ENCODE measurements around the gene CRYM.

DNA sequence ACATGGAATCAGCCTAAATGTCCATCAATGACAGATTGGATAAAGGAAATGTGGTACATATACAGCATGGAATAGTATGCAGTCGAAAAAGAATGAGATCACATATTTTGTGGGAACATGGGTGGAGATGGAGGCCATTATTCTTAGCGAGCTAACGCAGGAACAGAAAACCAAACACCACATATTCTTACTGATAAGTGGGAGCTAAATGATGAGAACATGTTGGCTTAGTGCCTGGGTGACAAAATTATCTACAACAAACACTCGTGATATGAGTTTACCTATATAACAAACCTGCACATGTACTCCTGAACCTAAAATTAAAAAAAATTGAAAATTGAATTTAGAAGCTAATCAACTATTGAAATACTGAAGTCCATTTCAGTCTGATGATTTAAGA, 38.4 kb downstream of the CRYM start:
- TF ChIP-seq YY1 (IDR thresholded peaks at IDR 0.05; ENCODE audit: low read depth, low read length) (no peak), MYB (IDR thresholded peaks at IDR 0.05; ENCODE audit: borderline replicate concordance, low read depth, low read length) (no peak), FOS (IDR thresholded peaks at IDR 0.05; ENCODE audit: borderline replicate concordance, extremely low read depth, insufficient read length) (no peak), EP300 (IDR thresholded peaks at IDR 0.05; ENCODE audit: borderline replicate concordance in 1 of 2, control insufficient read depth in 1 of 2, low read depth in 2 of 2, low read length in 2 of 2) (no peak), POLR2A (IDR thresholded peaks at IDR 0.05; ENCODE audit: low read depth, low read length) (no peak)
- TF ChIP-seq, protein P1, sequence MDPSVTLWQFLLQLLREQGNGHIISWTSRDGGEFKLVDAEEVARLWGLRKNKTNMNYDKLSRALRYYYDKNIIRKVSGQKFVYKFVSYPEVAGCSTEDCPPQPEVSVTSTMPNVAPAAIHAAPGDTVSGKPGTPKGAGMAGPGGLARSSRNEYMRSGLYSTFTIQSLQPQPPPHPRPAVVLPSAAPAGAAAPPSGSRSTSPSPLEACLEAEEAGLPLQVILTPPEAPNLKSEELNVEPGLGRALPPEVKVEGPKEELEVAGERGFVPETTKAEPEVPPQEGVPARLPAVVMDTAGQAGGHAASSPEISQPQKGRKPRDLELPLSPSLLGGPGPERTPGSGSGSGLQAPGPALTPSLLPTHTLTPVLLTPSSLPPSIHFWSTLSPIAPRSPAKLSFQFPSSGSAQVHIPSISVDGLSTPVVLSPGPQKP (IDR thresholded peaks at IDR 0.05; ENCODE audit: low read depth, low read length), result no peak
- TF ChIP-seq, protein P2, sequence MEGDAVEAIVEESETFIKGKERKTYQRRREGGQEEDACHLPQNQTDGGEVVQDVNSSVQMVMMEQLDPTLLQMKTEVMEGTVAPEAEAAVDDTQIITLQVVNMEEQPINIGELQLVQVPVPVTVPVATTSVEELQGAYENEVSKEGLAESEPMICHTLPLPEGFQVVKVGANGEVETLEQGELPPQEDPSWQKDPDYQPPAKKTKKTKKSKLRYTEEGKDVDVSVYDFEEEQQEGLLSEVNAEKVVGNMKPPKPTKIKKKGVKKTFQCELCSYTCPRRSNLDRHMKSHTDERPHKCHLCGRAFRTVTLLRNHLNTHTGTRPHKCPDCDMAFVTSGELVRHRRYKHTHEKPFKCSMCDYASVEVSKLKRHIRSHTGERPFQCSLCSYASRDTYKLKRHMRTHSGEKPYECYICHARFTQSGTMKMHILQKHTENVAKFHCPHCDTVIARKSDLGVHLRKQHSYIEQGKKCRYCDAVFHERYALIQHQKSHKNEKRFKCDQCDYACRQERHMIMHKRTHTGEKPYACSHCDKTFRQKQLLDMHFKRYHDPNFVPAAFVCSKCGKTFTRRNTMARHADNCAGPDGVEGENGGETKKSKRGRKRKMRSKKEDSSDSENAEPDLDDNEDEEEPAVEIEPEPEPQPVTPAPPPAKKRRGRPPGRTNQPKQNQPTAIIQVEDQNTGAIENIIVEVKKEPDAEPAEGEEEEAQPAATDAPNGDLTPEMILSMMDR (IDR thresholded peaks at IDR 0.05 in 2 of 3, conservative IDR thresholded peaks at IDR 0.05 in 1 of 3; ENCODE audit: control insufficient read depth in 2 of 3, extremely low read depth in 1 of 3, insufficient read depth in 1 of 3, low read depth in 3 of 3, low read length in 3 of 3), result no peak
- TF ChIP-seq, protein P3, sequence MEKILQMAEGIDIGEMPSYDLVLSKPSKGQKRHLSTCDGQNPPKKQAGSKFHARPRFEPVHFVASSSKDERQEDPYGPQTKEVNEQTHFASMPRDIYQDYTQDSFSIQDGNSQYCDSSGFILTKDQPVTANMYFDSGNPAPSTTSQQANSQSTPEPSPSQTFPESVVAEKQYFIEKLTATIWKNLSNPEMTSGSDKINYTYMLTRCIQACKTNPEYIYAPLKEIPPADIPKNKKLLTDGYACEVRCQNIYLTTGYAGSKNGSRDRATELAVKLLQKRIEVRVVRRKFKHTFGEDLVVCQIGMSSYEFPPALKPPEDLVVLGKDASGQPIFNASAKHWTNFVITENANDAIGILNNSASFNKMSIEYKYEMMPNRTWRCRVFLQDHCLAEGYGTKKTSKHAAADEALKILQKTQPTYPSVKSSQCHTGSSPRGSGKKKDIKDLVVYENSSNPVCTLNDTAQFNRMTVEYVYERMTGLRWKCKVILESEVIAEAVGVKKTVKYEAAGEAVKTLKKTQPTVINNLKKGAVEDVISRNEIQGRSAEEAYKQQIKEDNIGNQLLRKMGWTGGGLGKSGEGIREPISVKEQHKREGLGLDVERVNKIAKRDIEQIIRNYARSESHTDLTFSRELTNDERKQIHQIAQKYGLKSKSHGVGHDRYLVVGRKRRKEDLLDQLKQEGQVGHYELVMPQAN (conservative IDR thresholded peaks at IDR 0.05), result no peak
- TF ChIP-seq, protein P4, sequence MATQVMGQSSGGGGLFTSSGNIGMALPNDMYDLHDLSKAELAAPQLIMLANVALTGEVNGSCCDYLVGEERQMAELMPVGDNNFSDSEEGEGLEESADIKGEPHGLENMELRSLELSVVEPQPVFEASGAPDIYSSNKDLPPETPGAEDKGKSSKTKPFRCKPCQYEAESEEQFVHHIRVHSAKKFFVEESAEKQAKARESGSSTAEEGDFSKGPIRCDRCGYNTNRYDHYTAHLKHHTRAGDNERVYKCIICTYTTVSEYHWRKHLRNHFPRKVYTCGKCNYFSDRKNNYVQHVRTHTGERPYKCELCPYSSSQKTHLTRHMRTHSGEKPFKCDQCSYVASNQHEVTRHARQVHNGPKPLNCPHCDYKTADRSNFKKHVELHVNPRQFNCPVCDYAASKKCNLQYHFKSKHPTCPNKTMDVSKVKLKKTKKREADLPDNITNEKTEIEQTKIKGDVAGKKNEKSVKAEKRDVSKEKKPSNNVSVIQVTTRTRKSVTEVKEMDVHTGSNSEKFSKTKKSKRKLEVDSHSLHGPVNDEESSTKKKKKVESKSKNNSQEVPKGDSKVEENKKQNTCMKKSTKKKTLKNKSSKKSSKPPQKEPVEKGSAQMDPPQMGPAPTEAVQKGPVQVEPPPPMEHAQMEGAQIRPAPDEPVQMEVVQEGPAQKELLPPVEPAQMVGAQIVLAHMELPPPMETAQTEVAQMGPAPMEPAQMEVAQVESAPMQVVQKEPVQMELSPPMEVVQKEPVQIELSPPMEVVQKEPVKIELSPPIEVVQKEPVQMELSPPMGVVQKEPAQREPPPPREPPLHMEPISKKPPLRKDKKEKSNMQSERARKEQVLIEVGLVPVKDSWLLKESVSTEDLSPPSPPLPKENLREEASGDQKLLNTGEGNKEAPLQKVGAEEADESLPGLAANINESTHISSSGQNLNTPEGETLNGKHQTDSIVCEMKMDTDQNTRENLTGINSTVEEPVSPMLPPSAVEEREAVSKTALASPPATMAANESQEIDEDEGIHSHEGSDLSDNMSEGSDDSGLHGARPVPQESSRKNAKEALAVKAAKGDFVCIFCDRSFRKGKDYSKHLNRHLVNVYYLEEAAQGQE (IDR thresholded peaks at IDR 0.05; ENCODE audit: low read depth, low read length), result no peak
- TF ChIP-seq, protein P5, sequence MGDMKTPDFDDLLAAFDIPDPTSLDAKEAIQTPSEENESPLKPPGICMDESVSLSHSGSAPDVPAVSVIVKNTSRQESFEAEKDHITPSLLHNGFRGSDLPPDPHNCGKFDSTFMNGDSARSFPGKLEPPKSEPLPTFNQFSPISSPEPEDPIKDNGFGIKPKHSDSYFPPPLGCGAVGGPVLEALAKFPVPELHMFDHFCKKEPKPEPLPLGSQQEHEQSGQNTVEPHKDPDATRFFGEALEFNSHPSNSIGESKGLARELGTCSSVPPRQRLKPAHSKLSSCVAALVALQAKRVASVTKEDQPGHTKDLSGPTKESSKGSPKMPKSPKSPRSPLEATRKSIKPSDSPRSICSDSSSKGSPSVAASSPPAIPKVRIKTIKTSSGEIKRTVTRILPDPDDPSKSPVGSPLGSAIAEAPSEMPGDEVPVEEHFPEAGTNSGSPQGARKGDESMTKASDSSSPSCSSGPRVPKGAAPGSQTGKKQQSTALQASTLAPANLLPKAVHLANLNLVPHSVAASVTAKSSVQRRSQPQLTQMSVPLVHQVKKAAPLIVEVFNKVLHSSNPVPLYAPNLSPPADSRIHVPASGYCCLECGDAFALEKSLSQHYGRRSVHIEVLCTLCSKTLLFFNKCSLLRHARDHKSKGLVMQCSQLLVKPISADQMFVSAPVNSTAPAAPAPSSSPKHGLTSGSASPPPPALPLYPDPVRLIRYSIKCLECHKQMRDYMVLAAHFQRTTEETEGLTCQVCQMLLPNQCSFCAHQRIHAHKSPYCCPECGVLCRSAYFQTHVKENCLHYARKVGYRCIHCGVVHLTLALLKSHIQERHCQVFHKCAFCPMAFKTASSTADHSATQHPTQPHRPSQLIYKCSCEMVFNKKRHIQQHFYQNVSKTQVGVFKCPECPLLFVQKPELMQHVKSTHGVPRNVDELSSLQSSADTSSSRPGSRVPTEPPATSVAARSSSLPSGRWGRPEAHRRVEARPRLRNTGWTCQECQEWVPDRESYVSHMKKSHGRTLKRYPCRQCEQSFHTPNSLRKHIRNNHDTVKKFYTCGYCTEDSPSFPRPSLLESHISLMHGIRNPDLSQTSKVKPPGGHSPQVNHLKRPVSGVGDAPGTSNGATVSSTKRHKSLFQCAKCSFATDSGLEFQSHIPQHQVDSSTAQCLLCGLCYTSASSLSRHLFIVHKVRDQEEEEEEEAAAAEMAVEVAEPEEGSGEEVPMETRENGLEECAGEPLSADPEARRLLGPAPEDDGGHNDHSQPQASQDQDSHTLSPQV (IDR thresholded peaks at IDR 0.05), result no peak
